H1 (cell line): ENCODE results near the gene BIRC5. TPM values are rescaled to one million over a fixed set of nuclear protein-coding genes. Genes with fewer than 3 reads are reported as not detected.

ENCODE experiments used
- ASH2L ChIP-seq: fragments of 200-600, 300-600 bp; sonication (generic); IDR thresholded peaks from one replicate; pipeline ENCODE4 v1.7.1; 2017; ENCODE audit warnings: low read length
- BACH1 ChIP-seq: IDR thresholded peaks from 2 replicates; pipeline ENCODE4 v1.6.1; 2012; ENCODE audit warnings: low read length, improper control_type of control experiment
- BCL11A ChIP-seq, 2 experiments: IDR thresholded peaks; one replicate each; pipeline ENCODE4 v1.6.1; 2011; ENCODE audit warnings: low read depth in 2 of 2, low read length in 2 of 2, mild to moderate bottlenecking in 2 of 2
- CBX8 ChIP-seq: fragments of 300-800, 300-1000 bp; sonication (generic); IDR thresholded peaks from 2 replicates; pipeline ENCODE4 v1.7.1; 2016; ENCODE audit warnings: low read depth, low read length, borderline replicate concordance
- CEBPB ChIP-seq: IDR thresholded peaks from 2 replicates; pipeline ENCODE4 v1.6.1; 2012; ENCODE audit warnings: low read depth, low read length
- CHD1 ChIP-seq: IDR thresholded peaks from 2 replicates; pipeline ENCODE4 v1.6.1; 2012; ENCODE audit warnings: low read depth, low read length, improper control_type of control experiment
- CHD2 ChIP-seq: IDR thresholded peaks from 2 replicates; pipeline ENCODE4 v1.6.1; 2012; ENCODE audit warnings: low read length, improper control_type of control experiment
- EP300 ChIP-seq, 2 experiments: IDR thresholded peaks; 1 replicate in 1 of 2; 2 replicates in 1 of 2; pipeline ENCODE4 v1.6.1; 2011 to 2012; ENCODE audit warnings: low read depth in 2 of 2, low read length in 2 of 2, mild to moderate bottlenecking in 2 of 2, borderline replicate concordance in 1 of 2, inconsistent platforms in 1 of 2, moderate library complexity in 1 of 2
- HDAC2 ChIP-seq, 2 experiments: fragments of 300-600 bp in 1 of 2; sonication (generic) in 1 of 2; IDR thresholded peaks; 2 replicates each; pipeline ENCODE4 v1.6.1; 2011 to 2012; ENCODE audit warnings: low read depth in 2 of 2, low read length in 2 of 2, mild to moderate bottlenecking in 2 of 2, moderate library complexity in 2 of 2, borderline replicate concordance in 1 of 2, inconsistent platforms in 1 of 2
- NANOG ChIP-seq: IDR thresholded peaks from 2 replicates; pipeline ENCODE4 v1.6.1; 2011; ENCODE audit warnings: low read length, low read depth, mild to moderate bottlenecking, inconsistent platforms; ENCODE audit not compliant: insufficient read depth, poor library complexity, severe bottlenecking
- PHF8 ChIP-seq: fragments of 200-600 bp; sonication (generic); conservative IDR thresholded peaks from 2 replicates; pipeline ENCODE4 v1.7.1; 2012; ENCODE audit warnings: low read depth, mild to moderate bottlenecking, inconsistent platforms, low read length, moderate library complexity
- POLR2A ChIP-seq, 2 experiments: IDR thresholded peaks; 1 replicate in 1 of 2; 2 replicates in 1 of 2; pipeline ENCODE4 v1.6.1; 2011; ENCODE audit warnings: low read depth in 2 of 2, low read length in 2 of 2, mild to moderate bottlenecking in 2 of 2; ENCODE audit errors: control extremely low read depth in 1 of 2
- RAD21 ChIP-seq, 2 experiments: IDR thresholded peaks in 1 of 2; conservative IDR thresholded peaks in 1 of 2; 2 replicates each; pipeline ENCODE4 v1.6.1; 2011; ENCODE audit warnings: low read depth in 2 of 2, low read length in 2 of 2, improper control_type of control experiment in 1 of 2, inconsistent platforms in 1 of 2, mild to moderate bottlenecking in 1 of 2, moderate library complexity in 1 of 2
- RBBP5 ChIP-seq: IDR thresholded peaks from 2 replicates; pipeline ENCODE4 v1.7.1; 2012; ENCODE audit warnings: low read depth, mild to moderate bottlenecking, inconsistent platforms, low read length, moderate library complexity, borderline replicate concordance
- RFX5 ChIP-seq: IDR thresholded peaks from 2 replicates; pipeline ENCODE4 v1.6.1; 2011; ENCODE audit warnings: low read depth, low read length, improper control_type of control experiment, borderline replicate concordance
- RNF2 ChIP-seq: fragments of 200-900, 300-1000 bp; sonication (generic); IDR thresholded peaks from 2 replicates; pipeline ENCODE4 v1.7.1; 2016; ENCODE audit warnings: borderline replicate concordance, low read depth, mild to moderate bottlenecking, antibody characterized with exemption, low read length; ENCODE audit not compliant: poor library complexity, severe bottlenecking; ENCODE audit errors: missing control alignments
- RXRA ChIP-seq: IDR thresholded peaks from 2 replicates; pipeline ENCODE4 v1.6.1; 2011; ENCODE audit warnings: low read depth, mild to moderate bottlenecking, low read length, moderate library complexity; ENCODE audit not compliant: insufficient read depth
- SIRT6 ChIP-seq: IDR thresholded peaks from one replicate; pipeline ENCODE4 v1.7.1; 2012; ENCODE audit warnings: low read length, inconsistent platforms
- SIX5 ChIP-seq: IDR thresholded peaks from 2 replicates; pipeline ENCODE4 v1.6.1; 2011; ENCODE audit warnings: mild to moderate bottlenecking, low read depth, low read length
- SP2 ChIP-seq: IDR thresholded peaks from 2 replicates; pipeline ENCODE4 v1.6.1; 2012; ENCODE audit warnings: mild to moderate bottlenecking, low read length, inconsistent platforms
- TAF1 ChIP-seq: IDR thresholded peaks from 2 replicates; pipeline ENCODE4 v1.6.1; 2011; ENCODE audit warnings: mild to moderate bottlenecking, low read depth, low read length
- TAF7 ChIP-seq: optimal IDR thresholded peaks from 2 replicates; pipeline ENCODE3; 2011; ENCODE audit warnings: low read depth, mild to moderate bottlenecking, inconsistent platforms, low read length, moderate library complexity, borderline replicate concordance
- TCF12 ChIP-seq: IDR thresholded peaks from 2 replicates; pipeline ENCODE4 v1.6.1; 2011; ENCODE audit warnings: low read depth, mild to moderate bottlenecking, low read length
- polyA plus RNA-seq, 7 experiments: library from polyadenylated mRNA; depleted of rRNA in 3 of 7; stranded (reverse) in 5 of 7; unstranded in 2 of 7; fragments of >200 nt in 5 of 7; fragments of 200-250 nt in 2 of 7; gene quantifications; 1 replicate in 5 of 7; 2 replicates in 1 of 7; 4 replicates in 1 of 7; pipeline versions ENCODE4 v1.2.1 to v1.2.3, GENCODE V29; 2011 to 2013; ENCODE audit warnings: missing spikeins in 2 of 7, mixed read lengths in 2 of 7
- total RNA-seq: library from RNA; stranded (reverse); fragmentation: NEBNext Ultra II Directional; extraction: Animal tissue kit (Norgen Biotek cat#: 25700); gene quantifications from 2 replicates; pipeline ENCODE4 v1.2.1, GENCODE V29; 2021

The BIRC5 gene
- total and polyA plus RNA-seq, 2 of the 8 experiments (the other 6 are each of a cell fraction or from before 2014, with no cell fraction given), result 42.2 to 108 TPM

DNA sequence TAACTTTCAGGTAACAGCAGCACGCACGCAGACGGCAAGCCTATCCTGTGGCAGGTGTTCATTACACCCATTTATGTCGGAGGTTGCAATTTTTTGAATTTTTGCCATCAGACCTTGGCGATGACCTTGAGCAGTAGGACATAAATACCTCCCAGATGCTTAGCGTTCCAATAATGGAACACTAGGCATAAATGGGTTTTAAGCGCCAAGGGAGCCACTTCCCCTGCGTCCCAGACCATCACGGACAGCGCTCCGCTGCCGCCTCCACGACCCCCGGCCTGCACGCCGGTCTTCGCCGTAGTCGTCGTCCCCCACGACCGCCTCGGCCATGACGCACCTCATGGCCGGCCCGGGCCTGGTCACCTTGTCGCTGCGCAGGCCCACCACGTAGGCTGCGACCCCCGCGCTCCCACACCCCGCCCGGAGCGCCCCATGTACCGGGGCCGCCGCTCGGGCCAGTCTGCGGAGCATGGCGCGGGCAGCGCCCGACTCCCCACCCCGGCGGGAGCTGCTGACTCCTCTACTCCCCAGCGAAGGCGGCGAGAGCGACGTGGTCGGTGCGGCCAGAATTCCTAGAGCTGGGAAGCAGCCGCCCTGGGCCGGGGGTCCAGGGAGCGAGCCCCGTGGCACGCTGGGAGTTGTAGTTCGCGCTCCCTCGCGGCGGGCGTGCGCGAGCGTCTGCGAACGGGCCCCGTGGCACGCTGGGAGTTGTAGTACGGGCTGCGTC, 40.1 kb downstream of the BIRC5 start (continued):
- TF ChIP-seq CBX8, result no peak
- peak; percentile 87 for TF ChIP-seq TAF1
- TF ChIP-seq RAD21 (IDR thresholded peaks at IDR 0.05 in 1 of 2, conservative IDR thresholded peaks at IDR 0.05 in 1 of 2; ENCODE audit: low read depth in 2 of 2, low read length in 2 of 2), result no peak
- TF ChIP-seq SIX5, result peak; percentile 89
- TF ChIP-seq SP2, result no peak
- no peak for TF ChIP-seq BCL11A (IDR thresholded peaks at IDR 0.05; ENCODE audit: low read depth in 2 of 2, low read length in 2 of 2)
- TF ChIP-seq RBBP5, result 0 out of 2 replicates have a peak, but pooled peaks have one; percentile 30
- peak; percentile 90 for TF ChIP-seq PHF8
- TF ChIP-seq TAF7, result peak; percentile 90
- TF ChIP-seq BACH1, result no peak
- TF ChIP-seq CEBPB, result no peak
- TF ChIP-seq RNF2, result no peak
- no peak for TF ChIP-seq TCF12
- peak; percentile 94 for TF ChIP-seq ASH2L
- no peak for TF ChIP-seq RXRA
- no peak for TF ChIP-seq EP300 (IDR thresholded peaks at IDR 0.05; ENCODE audit: borderline replicate concordance in 1 of 2, low read depth in 2 of 2, low read length in 2 of 2)
- TF ChIP-seq CHD1, result no peak
- no peak for TF ChIP-seq HDAC2 (IDR thresholded peaks at IDR 0.05; ENCODE audit: borderline replicate concordance in 1 of 2, low read depth in 2 of 2, low read length in 2 of 2)
- peak in 1 of 2 experiments; percentile 88; a peak in 2 of 3 replicates for TF ChIP-seq POLR2A (IDR thresholded peaks at IDR 0.05; ENCODE audit: control extremely low read depth in 1 of 2, low read depth in 2 of 2, low read length in 2 of 2)
- no peak for TF ChIP-seq CHD2
- TF ChIP-seq NANOG, result no peak
- no peak for TF ChIP-seq RFX5
- no peak for TF ChIP-seq SIRT6
